Retinal pigment epithelial cell (primary cell): Measurements from ENCODE around the gene DBN1.

Source experiments
- DNase-seq: peaks from one replicate; pipeline ENCODE4 v3.0.0-alpha.2; 2010; ENCODE audit warnings: low read depth
- H3K4me3 ChIP-seq: 2 replicates; pipeline ENCODE4 v1.5.1; 2011; ENCODE audit warnings: mild to moderate bottlenecking, low read length, control low read depth, moderate library complexity
- TF ChIP-seq, protein P1 (sequence below): conservative IDR thresholded peaks from 2 replicates; pipeline ENCODE4 v1.5.1; 2011; ENCODE audit warnings: low read depth, low read length, control low read depth, inconsistent platforms

DBN1 gene

GRCh38 chr5:177471610-177472356, 1.7 kb downstream of the DBN1 start:
- TF ChIP-seq, protein P1, sequence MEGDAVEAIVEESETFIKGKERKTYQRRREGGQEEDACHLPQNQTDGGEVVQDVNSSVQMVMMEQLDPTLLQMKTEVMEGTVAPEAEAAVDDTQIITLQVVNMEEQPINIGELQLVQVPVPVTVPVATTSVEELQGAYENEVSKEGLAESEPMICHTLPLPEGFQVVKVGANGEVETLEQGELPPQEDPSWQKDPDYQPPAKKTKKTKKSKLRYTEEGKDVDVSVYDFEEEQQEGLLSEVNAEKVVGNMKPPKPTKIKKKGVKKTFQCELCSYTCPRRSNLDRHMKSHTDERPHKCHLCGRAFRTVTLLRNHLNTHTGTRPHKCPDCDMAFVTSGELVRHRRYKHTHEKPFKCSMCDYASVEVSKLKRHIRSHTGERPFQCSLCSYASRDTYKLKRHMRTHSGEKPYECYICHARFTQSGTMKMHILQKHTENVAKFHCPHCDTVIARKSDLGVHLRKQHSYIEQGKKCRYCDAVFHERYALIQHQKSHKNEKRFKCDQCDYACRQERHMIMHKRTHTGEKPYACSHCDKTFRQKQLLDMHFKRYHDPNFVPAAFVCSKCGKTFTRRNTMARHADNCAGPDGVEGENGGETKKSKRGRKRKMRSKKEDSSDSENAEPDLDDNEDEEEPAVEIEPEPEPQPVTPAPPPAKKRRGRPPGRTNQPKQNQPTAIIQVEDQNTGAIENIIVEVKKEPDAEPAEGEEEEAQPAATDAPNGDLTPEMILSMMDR, result no peak
- peak overlapping the region; percentile 85 for H3K4me3 ChIP-seq
- no peak for DNase-seq

- TF ChIP-seq, protein P1, result no peak
- DNase-seq, result no peak
- H3K4me3 ChIP-seq, result peak overlapping the region; percentile 85
Measured at GRCh38 chr5:177470759-177471536, 2.5 kb downstream of the DBN1 start.

GRCh38 chr5:177469750-177470525, 3.5 kb downstream of the DBN1 start:
- DNase-seq, result no peak
- no peak overlapping the region for H3K4me3 ChIP-seq
- TF ChIP-seq, protein P1, result no peak

- TF ChIP-seq, protein P1, result no peak
- H3K4me3 ChIP-seq, result no peak overlapping the region
- no peak for DNase-seq
Measured at GRCh38 chr5:177468685-177469628, 4.5 kb downstream of the DBN1 start.

- DNase-seq, result no peak
- TF ChIP-seq, protein P1, result no peak
- H3K4me3 ChIP-seq, result no peak overlapping the region
Measured at GRCh38 chr5:177468329-177468684, 5.1 kb downstream of the DBN1 start.

DNA sequence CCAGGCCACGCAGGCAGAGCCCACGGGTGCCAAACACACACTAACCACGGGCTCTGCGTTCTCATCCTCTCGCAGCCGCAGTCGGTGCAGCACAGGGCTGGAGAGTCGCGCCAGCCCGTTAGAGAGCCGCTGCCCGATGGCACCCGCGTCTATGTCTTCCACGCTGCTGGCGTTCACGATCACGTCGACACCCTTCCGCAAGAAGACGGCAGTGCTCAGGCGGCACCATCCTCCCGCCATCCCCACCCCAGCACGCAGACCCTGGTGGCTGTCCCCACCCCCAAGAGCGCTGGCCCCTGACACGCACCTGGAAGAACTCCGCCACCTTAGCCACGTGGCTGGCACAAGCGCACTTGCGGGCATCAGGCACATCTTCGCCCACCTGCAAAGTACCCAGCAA, 6.0 kb downstream of the DBN1 start:
- DNase-seq, result no peak
- TF ChIP-seq, protein P1, result no peak
- no peak overlapping the region for H3K4me3 ChIP-seq
